NCI-H2029 (cell line): ENCODE data around the gene ANXA11.
"Not testable (repeated sequence)": the region's sequence is repeated elsewhere in the genome, so short reads cannot be mapped to it uniquely, and the experiment has no call there.

Experiments used
- DNase-seq: peaks from one replicate; lab custom pipeline; 2025; lab: John Stamatoyannopoulos, UW

ANXA11 gene

GRCh38 chr10:80207768-80208370 lies 2.5 kb upstream of the ANXA11 start:
- DNase-seq: no peak

- DNase-seq: no peak
Observed at GRCh38 chr10:80206277-80206655, 929 bp upstream of the ANXA11 start.

GRCh38 chr10:80204677-80205476 lies 460 bp downstream of the ANXA11 start:
- no peak for DNase-seq

- no peak for DNase-seq
Observed at GRCh38 chr10:80203835-80204676, 1.3 kb downstream of the ANXA11 start.

- peak; percentile 21 for DNase-seq
Observed at GRCh38 chr10:80202934-80203834, 2.2 kb downstream of the ANXA11 start.

GRCh38 chr10:80202530-80202929 lies 2.8 kb downstream of the ANXA11 start:
- not testable (repeated sequence) for DNase-seq

DNA sequence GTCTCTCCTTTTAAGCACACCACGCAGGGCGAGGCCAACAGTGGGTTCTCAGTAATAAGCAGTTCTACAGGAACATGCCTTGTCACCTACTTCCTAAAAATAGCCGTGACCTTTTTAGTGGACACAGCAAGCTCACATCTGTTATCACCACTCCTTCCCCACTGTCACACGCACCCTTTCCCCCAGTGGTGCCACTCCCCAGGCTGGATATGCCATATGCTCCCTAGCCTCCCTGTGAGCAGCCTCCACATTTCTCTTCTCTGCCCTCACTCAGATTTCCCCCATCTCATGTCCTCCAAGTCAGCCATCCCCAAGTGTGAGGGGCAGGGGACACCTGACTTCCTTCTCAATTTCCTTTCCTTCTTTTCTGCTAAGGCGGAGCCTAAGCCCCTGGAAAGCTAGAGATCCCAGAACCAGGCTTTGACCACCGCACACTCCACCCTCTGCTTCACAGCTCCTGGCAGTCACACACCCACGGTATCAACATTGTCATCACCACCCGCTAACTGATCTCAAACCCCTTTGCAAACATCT lies 3.7 kb downstream of the ANXA11 start:
- DNase-seq: no peak

- DNase-seq: no peak
Observed at GRCh38 chr10:80200687-80201086, 4.7 kb downstream of the ANXA11 start.

GRCh38 chr10:80200259-80200658 lies 5.1 kb downstream of the ANXA11 start:
- no peak for DNase-seq

DNA sequence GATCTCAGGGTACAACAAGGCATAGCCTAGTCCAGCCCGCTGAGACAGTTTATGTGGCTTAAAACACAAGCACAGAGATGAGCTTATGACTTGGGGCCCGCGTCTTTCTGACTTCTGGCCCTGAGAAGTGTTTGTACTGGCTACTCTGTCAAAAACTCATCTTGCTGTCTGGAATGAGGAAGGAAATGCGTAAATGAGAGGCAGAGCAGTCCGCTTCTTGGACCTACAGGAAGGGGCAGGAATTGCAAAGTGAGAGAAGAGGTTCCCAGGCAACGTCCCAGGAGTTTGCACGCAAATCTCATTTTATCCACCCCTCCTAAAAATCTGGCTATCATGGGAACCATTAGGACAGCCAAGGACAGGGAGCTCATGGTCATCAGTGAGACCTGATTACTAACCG lies 5.5 kb downstream of the ANXA11 start:
- no peak for DNase-seq

- DNase-seq: no peak
Observed at GRCh38 chr10:80197972-80198916, 7.1 kb downstream of the ANXA11 start.

DNA sequence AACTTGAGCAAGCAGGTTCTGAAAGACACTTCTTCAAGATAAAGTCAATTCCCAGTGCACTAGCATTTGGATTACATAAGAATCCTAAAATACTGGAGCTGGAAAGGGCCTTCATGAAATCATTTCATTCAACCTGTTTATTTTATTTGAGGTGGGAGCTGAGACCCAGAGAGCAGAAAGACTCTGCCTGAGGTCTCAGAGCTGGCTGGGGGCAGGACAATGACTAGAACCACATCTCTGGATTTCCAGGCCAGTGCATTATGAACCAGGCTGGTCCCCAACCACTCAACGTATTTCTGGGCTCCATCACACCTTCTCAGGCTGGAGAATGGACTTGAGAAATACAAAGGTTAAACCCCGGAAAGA lies 8.4 kb downstream of the ANXA11 start:
- no peak for DNase-seq

DNA sequence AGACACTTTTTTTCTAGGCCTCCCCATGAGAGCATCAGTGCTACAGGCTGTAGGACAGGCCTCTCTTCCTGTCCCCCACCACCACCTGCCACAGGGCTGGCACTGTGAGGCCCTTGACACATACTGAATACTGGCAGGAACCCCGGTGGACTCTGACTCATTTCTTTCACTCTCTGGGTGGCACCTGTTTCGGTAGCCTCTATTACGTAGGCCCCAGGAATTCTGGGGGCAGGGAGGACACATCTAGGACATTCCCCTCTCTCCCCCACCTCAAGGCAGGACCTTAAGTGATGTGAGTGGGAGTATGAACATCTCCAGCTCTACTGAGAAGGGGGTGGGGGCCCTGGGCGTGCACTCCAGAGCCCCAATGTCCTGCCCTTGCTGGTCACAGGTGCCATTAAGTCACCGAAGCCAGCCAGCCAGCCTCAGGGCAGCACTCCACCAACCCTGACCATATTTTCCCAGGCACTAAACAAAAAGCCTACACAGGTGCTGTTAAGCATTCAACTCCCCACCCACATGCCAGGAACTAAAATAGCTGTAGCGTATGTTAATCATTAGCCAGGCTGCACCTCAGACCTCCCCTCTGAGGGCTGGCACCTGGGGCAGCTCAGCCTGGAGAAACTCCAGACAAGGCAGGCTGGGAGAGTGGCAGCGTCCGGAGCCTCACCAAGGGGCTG lies 8.9 kb downstream of the ANXA11 start:
- DNase-seq: peak; percentile 46

DNA sequence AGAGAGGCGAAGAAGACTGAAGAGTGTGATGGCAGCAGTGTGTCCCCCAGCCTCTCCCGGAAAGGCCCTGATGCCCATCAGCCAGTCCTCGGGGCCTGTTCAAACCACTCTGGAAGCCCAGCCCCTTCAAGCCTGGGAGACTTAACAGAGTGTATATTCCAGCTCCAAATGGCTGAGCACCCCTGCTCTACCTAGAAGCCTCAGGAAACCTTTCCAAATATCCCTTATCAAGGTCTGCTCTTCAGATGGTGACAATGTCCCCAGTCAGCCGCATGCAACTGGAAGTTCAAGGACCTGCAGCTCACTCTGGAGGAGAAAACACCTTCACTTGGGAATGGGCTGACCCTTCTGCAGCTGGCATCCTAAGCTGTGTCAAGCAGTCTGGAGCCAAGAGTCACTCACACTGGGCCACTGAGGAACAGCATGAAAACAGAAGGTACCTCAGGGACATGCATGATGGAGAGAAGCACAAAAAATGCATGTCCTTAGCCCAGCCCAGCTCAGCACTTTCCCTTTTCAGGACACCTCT lies 10.2 kb downstream of the ANXA11 start:
- no peak for DNase-seq

- DNase-seq: no peak
Observed at GRCh38 chr10:80194373-80195045, 10.8 kb downstream of the ANXA11 start.

- no peak for DNase-seq
Observed at GRCh38 chr10:80192553-80192952, 12.8 kb downstream of the ANXA11 start.

DNA sequence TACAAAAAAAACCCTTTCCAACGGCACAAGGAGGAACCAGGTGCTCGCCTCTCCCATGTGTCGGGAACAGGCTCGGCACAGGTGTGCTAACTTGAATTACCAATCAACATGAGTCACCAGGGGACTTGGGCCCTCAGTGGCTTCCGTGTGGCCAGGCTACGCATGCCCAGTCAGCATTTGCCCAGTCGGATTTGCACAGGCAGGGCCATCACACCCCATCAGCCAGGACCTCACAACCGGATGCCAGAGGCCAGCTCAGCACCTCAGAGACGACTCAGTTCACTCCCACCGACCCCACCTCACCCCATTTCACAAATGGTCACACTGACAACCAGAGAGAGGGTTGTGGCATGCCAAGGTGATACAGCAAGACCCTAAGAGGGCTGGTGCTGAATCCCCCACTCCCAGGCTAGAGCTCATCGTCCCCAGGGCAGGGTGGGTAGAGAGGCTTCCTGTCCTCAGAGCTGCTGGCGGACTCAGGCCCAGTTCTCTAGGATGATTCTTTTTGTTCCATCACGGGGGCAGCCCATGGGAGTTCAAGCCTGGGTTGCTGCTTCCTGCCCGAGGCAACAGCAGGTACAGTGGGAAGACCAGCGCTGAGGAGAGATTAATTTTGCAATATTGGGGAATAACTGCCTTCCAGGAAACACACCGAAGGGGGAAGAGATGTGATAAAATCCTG lies 13.6 kb downstream of the ANXA11 start:
- no peak for DNase-seq

DNA sequence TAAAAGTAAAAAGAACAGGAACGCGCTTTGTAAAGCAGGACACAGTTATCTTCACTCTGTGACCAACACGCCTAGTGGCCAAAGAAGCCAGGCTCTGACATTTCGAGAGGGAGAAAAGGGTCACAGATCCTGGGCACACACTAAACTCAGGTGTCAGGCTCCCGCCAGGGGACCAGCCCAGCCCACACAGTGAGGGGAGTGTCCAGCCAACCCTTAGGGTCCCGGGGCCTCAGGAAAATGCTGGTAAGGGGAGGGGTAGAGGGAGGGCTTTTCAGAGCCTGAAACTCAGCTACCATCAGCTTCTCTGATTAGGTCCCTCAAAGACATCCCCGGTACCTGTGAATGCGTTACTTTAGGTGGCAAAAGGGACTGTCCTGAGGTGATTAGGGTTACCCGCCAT lies 16.6 kb downstream of the ANXA11 start:
- no peak for DNase-seq
